GOT3 (cell line): ENCODE results near the gene TEX264.
"Not testable (repeated sequence)": the region's sequence is repeated elsewhere in the genome, so short reads cannot be mapped to it uniquely, and the experiment has no call there.

ENCODE experiments used
- DNase-seq: peaks from one replicate; lab custom pipeline; 2025; ENCODE audit warnings: mixed read lengths; lab: John Stamatoyannopoulos, UW

The TEX264 gene

GRCh38 chr3:51716805-51717204 is 45.8 kb downstream of the TEX264 start:
- DNase-seq, result no peak

- no peak for DNase-seq
Measured at GRCh38 chr3:51717446-51717845, 46.4 kb downstream of the TEX264 start.

DNA sequence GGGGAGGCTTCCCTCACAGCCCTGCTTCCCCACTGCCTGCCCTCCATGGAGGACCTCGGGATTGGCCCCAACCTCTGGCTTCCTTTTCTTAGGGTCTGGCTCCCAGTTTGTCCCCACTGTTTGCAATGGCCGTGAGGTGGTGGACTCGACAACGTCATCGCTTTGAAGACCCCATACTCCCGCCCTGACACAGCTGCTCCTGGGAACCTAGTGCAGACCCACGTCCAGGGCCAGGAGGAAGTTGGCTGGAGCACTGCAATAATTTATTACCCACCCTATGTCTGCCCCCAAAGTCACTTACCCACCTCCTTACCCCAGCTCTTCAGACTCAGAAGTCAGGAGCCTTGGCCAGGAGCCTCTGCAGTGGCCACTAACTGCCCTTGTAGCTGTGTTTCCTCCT is 46.9 kb downstream of the TEX264 start:
- no peak for DNase-seq

- no peak for DNase-seq
Measured at GRCh38 chr3:51718547-51719409, 47.7 kb downstream of the TEX264 start.

DNA sequence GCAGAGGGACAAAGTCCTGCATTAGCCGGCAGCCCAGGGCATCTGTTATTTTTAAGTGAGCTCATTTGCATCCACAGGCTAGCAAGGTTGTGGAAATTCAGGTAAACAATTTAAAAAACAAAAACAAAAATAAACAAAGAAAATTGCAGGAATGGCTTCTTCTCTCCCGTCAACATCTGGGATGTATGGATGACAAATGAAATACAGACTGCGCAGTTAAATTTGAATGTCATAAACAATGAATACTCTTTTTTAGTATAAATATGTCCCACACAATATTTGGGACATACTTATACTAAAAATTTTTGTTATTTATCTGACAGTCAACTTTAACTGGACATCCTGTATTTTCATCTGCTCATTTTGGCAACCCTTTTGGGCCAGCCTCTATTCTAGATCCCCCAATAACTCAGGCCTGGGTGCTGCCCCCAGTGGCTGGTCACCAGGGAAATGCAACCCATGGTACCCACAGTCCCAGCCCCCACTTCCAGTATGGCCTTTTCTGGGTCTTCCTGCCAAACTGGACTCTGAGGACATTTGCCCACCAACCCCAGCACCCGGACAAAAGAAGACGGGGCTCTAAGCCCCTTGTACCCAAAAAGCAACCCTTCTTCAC is 48.5 kb downstream of the TEX264 start:
- no peak for DNase-seq

DNA sequence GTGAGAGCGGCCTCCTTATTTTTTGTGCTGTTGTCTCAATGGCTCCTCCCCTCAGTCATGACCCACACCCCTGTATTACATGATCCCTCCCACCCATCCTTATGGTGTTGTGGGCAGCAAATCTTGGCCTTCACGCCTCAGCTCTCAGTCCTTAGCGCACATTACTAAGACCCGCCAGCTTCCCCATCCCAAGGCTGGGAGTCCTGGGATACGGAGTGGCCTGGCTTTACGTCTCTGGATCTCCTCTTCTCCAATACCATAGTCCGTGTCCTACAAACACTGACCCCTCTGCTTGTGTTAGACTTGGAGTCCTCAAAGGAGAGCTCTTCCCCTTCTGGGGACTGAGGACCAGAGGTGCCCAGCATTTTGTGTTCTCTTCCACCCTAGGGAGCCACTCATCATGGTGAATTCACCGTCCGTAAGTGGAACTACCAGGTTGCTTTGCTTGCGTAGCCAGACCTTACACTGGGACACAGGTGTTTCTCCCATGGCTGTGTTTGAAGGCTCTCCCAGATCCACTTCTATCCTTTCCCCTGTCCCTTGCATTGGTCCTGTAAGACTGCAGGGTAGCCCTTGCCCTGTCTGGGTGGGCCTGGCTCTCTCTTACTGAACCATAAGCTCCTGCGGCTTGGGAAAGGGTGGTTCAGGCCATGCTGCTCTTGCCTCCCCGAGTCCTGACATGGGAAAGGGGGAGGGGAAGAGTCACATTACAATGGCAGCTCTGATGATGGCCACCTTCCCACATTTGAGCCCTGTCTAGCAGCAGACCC is 49.4 kb downstream of the TEX264 start:
- DNase-seq, result no peak

DNA sequence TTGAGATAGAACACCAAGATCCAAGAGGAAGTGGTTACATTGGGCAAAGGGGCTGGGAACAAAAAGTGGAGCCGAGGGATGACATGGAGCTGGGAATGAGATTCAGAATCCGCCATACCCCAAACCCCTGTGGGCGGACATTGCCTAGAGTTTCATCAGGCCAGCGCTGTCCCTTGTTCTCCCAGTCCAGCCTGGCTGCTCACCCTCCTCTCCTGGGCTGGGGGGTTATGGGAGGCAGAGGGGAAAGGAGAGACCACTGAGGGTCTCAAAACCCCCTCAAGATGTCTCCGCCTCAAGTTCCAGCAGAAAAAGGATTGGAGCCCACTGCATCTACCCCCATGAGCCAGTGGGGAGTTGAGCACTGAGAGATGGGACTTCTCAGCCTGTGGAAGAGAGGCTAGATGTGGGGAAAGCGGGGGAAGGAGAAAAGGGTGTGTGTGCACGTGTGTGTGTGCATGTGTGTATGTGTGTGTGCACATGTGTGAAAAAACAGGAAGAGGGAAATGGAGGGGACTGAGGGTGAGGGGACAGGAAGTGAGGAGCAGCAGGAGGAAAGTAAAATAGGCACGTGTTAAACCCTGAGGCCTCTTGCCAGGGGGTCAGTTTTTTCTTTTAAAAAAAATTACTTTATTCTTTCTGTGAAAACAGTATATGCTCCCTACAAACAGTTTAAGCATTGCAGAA is 50.2 kb downstream of the TEX264 start:
- DNase-seq, result no peak

- DNase-seq, result no peak
Measured at GRCh38 chr3:51722362-51722761, 51.3 kb downstream of the TEX264 start.

GRCh38 chr3:51727500-51727899 is 56.4 kb downstream of the TEX264 start:
- DNase-seq, result no peak

- DNase-seq, result no peak
Measured at GRCh38 chr3:51729042-51729633, 58.1 kb downstream of the TEX264 start.

- no peak for DNase-seq
Measured at GRCh38 chr3:51733859-51734571, 63.0 kb downstream of the TEX264 start.

DNA sequence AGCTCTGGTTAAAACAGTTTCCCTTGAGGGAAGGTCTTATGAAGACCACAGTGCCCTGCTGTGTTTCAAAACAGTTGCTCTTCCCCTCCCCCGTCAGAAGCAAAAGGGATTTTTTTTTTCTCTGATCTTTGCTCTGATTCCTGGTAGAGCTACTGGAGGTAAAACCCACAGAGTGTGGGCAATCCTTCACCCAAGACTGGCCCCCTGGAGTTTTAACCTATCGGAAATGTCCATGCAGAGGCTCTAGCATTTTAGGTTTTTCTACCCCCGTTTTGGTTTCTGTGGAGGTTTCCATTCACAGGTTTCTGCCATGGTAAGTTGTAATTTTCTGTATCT is 63.5 kb downstream of the TEX264 start:
- DNase-seq, result no peak

DNA sequence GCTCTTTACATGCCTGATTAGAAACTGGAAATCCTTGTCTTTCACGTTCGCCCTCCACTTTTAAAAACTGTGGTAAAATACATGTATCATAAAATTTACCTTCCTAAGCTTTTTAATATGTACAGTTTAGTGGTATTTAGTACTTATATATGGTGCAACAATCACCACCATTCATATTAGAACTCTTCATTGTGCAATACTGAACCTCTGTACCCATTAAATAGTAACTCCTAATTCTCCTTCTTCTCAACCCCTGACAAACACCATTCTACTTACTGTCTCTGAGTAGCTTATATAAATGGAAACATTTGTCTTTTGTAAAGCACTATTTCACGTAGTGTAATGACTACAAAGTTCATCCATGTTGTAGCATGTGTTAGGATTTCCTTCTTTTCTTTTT is 64.0 kb downstream of the TEX264 start:
- no peak for DNase-seq

DNA sequence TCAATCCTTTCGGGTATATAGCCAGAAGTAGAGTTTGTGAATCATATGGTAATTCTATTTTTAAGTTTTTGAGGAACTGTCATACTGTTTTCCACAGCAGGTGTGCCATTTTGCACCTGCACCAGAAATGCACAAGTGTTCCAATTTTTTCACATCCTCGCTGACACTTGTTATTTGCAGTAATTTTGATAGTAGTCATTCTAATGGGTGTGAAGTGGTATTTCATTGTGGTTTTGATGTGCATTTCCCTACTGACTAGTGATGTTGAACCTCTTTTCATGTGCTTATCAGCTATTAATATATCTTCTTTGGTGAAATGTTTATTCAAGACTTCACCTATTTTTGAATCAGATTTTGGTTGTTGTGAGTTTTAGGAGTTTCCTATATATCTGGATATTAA is 64.9 kb downstream of the TEX264 start:
- no peak for DNase-seq

DNA sequence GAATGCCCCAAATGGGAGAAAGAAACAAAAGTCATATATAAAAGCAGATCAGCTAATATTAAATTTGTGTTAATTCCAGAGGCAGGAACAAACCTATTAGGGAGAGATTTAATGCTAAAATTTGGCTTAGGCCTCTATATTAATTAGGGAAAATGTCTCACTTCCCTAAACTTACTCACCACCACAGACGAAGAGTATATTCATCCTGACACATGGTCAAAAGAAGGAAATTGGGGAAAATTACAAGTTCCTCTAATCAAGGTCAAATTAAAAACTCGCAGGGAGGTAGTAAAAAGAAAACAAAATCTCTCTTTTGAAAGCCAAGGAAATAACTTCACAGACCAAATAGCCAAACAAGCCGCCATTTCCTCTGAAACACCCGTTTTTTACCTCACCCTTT is 68.1 kb downstream of the TEX264 start:
- DNase-seq, result no peak

DNA sequence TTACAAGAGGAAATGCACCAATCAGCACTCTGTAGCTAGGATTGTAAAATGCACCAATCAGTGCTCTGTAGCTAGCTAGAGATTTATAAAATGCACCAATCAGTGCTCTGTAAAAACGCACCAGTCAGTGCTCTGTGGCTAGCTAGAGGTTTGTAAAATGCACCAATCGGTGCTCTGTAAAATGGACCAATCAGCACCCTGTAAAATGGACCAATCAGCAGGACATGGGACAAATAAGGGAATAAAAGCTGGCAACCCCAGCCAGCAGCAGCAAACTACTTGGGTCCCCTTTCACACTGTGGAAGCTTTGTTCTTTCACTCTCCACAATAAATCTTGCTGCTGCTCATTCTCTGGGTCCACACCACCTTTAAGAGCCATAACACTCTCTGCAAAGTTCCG is 71.3 kb downstream of the TEX264 start:
- not testable (repeated sequence) for DNase-seq

DNA sequence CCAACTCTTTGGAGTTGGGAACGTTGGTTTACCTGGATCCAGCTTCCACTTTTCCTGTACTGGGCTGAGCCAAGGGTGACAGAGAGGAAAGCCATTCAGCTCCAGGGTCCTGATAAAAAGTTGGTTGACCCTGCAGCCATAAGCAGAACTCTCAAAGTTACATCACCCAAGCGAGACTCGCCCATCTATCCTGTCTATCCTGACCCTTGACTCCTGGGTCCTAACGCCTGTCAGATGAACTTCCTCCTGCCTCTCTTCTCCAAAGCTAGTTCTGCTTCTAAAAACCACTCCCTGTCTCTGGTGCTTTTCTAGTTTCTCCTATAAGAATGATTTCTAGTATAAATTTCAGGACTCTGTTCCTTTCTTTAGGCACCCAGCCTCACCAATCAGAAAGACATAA is 71.9 kb downstream of the TEX264 start:
- DNase-seq, result not testable (repeated sequence)

DNA sequence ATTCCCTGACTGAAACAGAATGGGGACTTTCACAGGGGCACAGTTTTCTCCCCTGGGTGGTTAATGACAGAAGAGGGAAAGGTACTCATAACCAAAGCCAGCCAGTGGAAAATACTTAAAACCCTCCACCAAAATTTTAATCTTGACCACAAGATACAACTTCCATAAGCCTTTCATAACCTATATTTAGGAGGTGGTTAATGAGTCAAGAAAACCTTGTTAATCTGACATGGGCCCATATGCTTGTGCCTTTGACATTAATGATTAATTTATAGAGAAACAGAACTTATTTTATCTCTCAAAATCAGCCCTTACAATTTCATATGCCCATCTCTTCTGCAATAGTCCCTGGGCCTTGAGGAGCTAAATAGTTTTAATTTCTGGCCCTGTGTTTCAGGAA is 76.8 kb downstream of the TEX264 start:
- DNase-seq, result no peak

- no peak for DNase-seq
Measured at GRCh38 chr3:51748327-51748726, 77.3 kb downstream of the TEX264 start.

DNA sequence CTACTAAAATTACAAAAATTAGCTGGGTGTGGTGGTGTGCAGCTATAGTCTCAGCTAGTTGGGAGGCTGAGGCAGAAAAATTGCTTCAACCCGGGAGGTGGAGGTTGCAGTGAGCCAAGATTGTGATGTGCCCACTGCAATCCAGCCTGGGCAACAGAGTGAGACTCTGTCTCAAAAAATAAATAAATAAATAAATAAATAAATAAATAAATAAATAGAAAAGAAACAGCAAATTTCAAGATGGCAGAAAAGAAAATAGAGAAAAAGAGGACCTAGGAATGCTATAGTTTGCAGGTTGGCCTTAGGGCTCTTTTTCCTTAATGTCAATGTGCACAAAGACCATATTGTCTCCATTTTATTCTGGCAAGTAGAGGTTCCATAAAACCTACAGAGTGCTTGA is 79.8 kb downstream of the TEX264 start:
- no peak for DNase-seq

DNA sequence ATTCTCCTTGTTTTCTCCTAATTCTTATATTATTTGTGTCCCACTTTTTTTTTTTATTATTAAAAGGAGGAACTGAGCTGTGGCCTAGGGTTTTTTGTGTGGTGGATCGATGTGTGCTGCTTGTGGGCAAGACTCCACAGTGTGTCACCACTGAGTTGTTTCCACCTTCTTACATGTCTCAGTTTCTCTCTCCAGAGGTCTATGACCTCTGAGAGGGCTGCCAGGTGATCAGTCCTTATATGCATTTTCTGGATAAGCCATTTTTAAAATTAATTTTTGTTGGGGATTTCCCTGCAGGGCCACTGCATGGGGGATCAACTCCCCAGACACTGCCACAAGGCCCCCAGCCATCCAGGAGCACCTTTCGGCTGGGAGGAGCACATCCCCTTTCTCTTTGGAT is 80.2 kb downstream of the TEX264 start:
- no peak for DNase-seq
